HG02840 (cell line): Measurements from ENCODE around the gene RPS6KB2.

Experiments used
- ATAC-seq: cut with Tn5 transposase; IDR thresholded peaks from one replicate; pipeline ENCODE4 v1.9.1; 2021; ENCODE audit warnings: mild to moderate bottlenecking, moderate library complexity, moderate number of reproducible peaks; ENCODE audit not compliant: unreplicated experiment, low FRiP score

The RPS6KB2 gene

DNA sequence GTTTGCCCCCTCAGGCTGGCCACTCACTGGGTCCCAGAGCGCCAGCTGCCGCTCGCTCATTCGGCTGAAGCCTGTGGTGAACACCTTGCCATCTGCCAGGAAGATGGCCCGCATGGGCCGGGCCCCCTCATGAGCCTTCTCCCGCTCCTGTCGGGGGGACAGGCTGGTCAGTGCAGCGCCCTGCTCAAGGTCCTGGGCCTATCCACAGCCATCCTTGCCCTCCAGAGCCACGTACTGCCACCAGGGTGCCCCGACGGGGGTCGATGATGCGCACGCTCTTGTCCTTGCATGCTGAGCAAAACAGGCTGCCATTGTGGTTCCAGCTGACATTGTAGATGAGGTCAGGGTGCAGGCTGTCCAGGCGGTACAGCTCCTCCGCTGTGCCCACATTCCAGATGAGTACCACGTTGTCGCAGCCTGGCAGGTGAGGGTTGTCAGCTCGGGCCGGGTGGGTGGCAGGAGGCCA lies 12.8 kb downstream of the RPS6KB2 start:
- no peak for ATAC-seq

DNA sequence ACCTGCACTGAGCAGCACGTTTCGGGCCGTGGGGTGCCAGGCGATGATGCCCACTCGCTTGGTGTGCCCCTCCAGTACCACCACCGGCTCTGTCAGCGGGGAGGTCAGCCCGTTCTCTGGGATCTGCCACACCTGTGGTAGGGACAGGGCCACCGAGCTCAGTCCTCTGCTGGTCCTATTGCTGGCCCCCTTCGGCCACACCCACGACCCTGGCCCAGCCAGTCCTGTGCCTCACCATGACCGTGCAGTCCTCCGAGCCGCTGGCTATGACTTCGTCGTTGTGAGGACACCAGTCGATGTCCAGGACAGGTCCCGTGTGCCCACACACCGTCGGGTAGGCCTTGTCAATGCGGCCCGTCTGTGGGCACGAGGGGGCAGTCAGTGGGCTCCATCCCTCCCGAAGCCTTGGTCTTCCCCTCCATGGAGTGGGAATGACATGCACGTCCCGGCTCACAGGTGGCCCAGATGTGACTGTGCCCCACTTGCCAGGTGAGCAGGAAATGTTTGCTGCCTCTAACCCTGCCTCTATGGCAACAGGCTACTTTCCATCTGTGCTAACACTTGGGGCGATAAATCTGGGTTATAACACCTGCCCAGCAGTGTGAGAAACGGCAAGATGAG lies 13.5 kb downstream of the RPS6KB2 start:
- ATAC-seq, result no peak

DNA sequence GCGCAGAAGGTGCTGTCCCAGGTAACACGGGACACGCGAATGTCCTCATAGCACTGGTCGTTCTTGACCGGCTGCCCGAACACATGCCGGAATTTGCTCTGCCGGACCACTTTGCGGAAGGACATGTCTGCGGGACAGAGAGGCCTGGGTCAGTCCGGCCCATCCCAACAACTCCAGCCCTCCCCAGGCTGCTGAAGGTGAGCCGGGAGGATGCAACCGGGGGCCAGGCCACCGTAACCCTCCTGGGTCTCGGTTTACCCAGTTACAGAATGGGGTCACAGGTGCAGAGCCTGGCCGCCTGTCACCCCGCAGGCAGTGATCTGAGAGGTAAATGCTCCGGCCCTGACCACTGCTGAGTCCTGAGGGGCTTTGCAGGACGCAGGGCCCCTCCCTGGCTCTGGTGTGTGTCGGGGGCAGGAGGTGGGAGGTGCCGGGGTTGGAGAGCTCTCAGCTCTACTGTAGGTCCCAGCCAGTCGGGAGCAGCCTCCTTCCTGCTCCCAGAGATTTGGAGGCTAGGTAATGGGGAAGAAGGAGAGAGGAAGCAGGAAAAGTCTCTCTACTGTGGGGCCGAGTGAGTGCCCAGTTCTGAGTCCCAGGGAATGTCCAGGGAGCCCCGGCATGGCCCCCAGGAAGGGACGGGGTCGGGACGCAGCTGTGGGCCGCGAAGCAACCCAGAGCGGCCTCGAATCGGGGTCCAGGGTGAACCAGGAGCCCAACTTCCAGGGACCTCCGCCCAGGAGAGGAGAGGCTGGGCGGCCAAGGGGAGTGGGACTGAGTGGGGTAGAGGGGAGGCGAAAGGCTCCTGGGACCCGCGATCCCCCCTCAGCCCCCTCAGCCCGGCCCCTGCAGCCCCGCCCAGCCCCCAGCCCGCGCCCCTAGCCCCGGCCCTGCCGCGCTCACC lies 14.5 kb downstream of the RPS6KB2 start:
- no peak for ATAC-seq

DNA sequence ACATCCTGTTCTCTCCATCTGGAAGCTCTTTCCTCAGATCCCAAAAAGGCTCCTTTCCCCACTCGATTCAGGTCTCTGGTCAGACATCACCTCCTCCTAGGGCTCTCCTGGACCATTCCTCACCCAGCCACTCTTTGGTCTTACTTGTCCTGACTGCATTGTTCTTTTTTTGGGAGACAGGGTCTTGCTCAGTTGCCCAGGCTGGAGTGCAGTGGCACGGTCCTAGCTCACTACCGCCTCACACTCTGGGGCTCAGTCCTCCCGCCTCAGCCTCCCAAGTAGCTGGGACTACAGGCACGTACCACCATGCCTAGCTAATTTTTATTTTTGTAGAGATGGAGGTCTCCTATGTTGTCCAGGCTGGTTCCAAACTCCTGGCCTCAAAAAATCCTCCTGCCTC lies 17.2 kb downstream of the RPS6KB2 start:
- no peak for ATAC-seq

DNA sequence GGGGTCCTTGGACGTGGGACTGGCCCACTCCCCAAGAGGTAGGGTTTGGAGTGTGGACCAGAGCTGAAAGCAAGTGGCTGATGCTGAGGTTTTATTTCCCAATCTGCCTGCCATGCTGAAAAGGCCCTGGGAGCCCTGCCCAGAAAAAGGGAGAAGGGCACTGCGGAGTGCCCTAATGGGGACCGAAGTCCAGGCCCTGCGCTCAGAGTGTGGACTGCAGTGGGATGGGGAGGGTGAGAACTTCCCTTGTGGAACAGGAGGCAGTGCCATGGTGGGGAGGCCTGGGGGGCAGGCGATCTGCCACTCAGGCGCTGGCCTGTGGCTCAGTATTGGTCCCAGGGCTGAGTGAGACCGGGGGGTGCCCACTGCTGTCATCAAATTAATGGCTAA lies 19.9 kb downstream of the RPS6KB2 start:
- no peak for ATAC-seq

DNA sequence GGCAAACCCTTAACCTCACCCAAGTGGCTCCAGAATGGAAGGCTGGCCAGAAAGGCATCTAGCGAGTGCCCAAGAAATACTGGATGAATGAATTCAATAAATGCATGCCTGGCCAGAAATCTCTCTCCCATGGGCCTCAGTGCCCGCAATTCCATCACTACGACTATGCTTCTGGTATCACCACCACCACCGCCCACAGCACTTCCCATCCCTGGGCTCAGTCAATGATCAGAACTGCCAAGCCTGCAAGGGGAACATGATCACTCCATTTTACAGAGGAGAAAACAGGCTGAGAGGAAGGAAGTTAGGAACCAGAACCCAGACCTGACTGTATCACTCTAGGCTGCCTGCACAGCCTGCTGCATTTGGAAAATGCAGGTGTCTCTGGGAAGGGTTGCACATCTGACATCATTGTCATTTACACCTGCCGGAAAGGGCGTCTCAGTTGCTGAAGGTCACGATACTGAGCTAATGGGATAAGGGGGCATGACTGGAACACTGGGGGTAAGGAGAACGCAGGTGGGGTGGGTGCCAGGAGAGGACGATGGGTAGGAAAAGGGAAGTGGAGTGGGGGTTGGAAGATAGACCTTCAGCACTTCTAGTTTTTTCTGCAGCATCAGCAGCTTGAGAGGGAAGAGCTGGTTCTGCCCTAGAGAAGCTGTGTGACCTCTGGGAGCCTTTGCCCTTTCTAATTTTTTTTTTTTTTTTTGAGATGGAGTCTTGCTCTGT lies 21.0 kb downstream of the RPS6KB2 start:
- ATAC-seq, result no peak

DNA sequence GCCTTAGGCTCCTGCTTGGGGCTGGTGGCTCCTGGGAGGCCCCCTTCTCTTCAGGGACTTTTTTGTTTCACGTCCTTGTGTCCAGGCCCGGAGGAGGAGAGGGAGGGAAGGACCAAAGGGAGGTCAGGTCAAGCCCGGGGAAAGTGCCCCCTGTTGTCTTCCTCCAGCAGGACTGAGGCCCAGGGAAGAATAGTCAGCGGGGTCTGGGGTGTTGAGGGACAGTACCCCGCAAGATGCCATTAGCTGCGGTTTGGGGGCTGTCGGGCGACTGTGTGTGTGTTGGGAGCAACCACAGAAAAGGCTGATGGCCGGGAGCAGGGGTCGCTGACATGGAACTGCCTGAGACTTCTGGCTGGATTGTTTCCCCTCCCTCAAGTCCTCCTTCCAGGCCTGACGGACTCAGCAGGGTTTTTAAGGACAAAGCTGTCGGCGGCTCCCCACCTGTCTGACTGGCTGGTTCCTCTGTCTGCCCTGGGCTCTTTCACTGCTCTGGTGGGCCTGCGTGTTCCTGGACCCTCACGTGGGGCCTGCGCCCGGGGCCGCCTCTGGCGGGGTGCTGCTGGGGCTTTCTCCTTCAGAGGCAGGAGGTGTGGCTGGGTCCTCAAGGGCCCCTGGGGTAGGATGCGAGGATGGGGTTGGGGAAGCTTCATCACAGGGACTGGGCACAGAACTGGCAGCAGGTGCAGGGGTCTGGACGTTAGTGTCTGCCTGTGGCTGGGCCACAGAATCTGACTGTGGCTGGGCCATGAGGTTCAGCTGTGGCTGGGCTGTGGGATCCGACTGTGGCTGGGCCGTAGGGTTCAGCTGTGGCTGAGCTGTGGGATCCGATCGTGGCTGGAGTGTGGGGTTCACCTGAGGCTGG lies 22.7 kb downstream of the RPS6KB2 start:
- ATAC-seq, result no peak

DNA sequence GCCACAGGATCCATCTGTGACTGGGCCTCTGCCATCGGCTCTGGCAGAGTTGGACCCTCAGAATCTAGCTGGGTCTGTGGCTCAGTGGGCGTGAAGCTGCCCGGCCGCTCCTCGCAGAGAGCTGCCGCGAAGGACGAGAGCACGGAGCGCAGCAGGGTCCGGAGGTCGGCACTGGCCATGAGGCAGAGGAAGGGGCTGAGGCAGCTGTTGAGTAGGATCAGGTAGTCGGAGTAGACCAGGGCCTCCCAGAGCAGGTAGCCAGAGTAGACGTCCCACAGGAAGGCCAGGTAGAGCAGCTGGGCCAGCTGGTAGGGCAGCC lies 23.3 kb downstream of the RPS6KB2 start:
- no peak for ATAC-seq

DNA sequence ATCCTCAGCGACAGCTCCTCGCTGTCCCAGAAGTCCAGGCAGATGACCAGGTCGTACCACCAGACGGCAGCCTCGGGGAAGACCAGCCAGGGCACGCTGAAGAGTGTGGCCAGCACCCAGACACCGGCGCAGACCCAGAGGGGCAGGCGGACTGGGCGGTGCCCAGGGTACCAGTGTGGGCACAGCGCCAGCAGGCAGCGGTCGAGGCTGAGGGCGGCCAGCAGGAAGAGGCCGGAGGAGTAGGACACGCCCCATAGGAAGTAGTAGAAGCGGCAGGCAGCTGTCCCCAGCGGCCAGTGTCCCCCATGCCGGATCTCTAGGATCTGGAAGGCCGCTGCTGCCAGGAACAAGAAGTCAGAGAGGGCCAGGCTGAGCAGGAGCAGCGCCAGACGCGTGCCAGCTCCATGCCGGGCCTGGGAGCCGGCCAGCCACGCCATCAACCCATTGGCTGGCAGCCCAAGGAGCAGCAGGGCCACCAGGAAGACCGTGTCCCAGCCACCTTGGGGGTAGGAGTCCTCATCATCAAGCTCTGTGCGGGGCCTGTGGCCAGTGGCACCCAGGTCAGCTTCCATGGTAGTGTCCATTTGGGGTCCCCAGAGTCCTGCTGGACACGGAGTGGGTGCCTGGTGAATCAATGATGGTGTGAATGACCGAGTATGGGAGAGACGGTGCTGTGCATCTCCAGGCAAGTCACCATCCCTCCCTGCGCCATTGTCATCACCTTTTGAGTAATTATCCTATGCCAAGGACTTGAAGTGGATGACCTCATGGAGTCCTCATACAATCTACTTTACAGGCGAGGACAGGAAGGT lies 24.1 kb downstream of the RPS6KB2 start, which contains the start of gene GPR152:
GPR152 (minus strand) TSS at position 589 of the 812 bp plus-strand sequence; CDS start at position 584, 5 bp downstream.
- no peak for ATAC-seq

DNA sequence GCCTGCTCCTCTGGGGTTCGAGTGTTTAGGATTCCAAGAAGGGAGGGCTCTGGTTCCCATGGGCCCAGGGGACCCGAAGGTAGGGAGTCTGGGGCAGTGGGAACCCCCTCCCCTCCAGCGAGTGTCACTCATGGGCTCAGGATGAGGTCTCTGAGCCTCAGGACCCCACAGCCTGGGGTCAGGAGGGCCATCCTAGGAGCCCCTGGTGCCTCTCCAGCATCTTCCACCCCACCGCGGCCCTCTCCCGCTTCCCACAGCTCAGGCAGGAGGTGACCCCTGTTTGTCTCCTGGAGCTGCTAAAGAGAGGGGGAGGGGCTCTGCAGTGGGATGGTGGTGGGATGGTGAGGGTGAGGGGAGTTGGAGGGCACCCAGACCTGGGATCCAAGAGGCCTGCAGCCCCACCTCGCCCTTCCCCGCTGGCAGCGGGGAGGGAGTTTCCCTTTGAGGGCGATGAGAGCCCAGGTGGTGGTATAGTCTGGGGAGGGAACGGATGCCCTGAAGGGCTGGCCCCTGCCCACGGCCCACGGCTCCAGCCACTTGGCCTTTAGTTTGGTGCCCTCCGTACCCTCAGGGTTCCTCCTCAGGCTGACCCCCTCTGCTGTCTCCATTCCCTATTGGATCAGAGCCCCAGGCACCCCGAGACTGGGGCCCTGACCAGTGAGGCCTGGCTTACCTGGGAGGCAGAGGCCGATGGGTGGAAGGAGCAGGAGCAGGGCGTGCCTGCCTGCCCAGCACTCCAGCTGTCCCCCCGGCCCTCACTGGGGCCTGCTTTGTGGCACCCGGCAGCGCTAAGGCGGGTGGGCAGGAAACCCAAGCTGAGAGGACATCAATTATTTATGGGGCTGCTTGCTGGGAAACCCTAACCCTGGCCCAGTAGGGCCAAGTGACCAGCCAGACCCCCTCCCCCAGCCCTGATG lies 25.8 kb downstream of the RPS6KB2 start:
- ATAC-seq, result no peak

DNA sequence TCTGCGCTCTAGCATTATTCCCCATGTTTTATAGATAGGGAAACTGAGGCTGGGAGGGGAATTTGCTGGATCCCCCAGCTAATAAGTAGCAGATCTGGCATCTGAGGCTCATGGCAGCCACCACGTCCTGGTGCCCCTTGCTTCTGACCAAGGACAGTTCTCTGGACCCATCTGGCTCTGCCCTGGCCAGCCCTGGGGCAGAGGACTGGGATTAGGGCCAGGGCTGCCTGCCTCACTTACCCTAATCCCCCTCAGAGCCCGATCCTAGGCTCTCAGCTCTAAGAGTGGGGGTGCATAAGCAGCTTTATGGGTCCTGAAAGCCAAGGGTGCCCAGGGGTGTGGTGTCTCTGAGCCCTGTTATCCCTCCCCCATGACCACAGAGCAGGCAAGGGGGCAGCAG lies 26.8 kb downstream of the RPS6KB2 start, which contains the start of gene CABP4:
CABP4 (plus strand) TSS at position 301 of the 400 bp plus-strand sequence; CDS start at position 371, 70 bp downstream.
- no peak for ATAC-seq

DNA sequence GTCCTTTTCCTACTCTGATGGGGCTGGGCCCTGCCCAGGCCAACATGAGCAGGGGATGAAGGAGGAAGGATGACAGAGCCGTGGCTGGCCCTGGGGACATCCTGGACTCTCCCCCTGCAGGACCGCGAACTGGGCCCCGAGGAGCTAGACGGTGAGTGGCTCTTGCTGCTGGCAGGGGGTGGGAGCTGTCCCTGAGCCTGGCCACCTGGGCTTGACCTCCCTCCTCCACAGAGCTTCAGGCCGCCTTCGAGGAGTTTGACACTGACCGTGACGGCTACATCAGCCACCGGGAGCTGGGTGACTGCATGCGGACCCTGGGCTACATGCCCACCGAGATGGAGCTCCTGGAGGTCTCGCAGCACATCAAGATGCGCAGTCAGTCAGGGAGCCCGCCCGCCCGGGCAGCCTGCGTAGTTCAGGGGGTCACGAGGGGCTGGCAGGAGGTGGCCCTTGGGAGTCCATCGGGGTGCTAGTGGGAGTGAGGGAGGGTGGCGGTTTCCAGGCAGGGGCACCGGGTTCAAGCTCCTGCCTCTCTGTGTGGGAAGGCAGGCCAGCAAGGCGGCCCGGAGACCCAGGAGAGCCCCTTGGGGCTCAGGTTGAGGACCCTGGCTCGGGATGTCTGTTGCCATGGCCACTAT lies 27.9 kb downstream of the RPS6KB2 start:
- no peak for ATAC-seq

DNA sequence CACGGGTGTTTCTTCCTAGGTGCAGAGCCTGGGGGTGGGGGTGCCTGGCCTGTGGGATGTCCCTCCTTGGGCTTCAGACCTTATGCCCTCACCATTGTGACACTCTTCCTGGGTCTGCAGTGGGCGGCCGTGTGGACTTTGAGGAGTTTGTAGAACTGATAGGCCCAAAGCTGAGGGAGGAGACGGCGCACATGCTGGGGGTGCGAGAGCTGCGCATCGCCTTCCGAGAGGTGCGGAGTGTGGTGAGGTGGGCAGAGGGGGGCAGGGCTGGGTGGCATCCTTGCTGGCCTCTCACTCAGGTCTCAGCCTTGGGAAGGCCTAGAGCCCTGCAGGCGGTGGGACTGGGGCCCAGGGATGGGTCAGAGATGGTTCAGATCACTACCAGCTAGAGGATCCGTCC lies 29.2 kb downstream of the RPS6KB2 start:
- no peak for ATAC-seq

DNA sequence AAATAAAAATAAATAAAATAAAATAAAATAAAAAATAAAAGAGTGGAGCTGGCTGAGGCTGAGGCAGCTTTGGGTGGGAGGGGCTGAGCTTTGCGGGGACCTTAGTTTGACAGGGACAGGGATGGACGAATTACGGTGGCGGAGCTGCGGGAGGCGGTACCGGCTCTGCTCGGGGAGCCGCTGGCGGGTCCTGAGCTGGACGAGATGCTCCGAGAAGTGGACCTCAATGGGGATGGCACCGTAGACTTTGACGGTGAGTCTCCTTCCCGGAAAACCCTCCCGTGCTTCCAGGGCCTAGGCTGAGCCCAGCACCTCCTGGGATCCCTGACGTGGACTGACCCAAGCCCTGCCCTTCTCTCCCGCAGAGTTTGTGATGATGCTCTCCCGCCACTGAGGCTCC lies 30.0 kb downstream of the RPS6KB2 start:
- no peak for ATAC-seq

DNA sequence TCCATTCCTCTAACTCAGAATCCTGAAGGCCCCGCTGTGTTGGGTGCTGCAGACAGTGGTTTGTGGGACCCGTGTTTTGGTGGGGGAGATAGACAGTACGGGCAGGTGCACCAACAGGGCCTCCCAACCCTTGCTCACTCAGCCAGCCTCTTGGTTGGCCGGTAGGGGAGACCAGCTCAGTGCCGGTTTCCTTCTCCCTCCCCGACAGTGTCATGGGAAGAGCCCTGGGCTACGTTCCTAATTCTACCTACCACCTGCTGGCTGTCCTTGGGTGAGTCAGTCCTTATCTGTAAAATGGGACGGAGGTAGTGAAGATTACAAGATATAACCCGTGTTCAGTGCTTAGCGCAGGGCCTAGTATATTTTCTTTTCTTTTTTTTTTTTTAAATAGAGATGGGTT lies 34.9 kb downstream of the RPS6KB2 start:
- no peak for ATAC-seq

DNA sequence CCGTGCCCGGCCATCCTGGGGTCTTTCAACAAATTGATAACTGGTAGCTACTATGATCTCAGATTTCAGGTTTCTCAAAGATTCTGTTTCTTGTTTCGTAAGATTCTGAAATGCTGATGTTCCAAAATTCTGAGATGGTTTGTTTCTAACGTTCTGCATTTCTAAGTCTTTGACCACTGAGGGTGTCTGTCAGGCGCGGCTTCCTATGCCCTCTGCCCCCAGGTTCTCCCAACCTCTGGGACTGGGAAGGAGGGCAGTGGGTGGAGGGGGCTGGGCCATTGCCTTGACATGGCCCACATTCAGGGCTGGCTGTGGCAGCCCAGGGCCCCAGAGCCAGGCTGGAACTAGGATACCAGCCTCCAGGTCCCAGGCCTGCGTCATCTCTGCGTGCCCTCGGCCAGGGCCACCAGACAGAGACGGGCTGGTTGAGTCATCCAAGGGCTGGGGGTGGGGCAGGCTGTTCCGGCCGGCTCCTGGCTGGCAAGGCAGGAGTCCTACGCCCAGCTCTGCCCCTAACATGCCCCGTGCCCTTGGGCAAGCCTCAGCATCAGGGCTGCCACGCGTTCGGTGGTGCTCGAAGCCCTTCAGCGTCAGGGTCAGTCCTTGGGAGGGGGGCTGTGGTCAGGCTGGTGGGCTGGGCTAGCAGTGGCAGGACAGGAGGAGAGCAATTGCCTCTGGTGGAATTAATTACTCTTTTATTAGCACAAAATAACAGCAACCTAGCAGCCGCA lies 35.6 kb downstream of the RPS6KB2 start:
- no peak for ATAC-seq
